Sigmoid colon (tissue), 7 donors: ENCODE results near the gene ASPG. TPM values are rescaled to one million over a fixed set of nuclear protein-coding genes. Genes with fewer than 3 reads are reported as not detected.

Experiments
- DNase-seq: peaks from one replicate; pipeline ENCODE4 v3.0.0-alpha.2; 2019
- H3K27ac ChIP-seq, 4 donors: fragments of 200-600 bp; sonication (generic); one replicate each; pipeline ENCODE4 v1.5.1; 2016 to 2019; ENCODE audit warnings: mild to moderate bottlenecking in 1 of 4
- H3K27me3 ChIP-seq, 3 donors: fragments of 200-600 bp; sonication (generic); one replicate each; pipeline ENCODE4 v1.5.1; 2019; ENCODE audit warnings: mild to moderate bottlenecking in 1 of 3
- H3K36me3 ChIP-seq, 4 donors: fragments of 200-600 bp; sonication (generic); one replicate each; pipeline ENCODE4 v1.5.1; 2016 to 2019
- H3K4me1 ChIP-seq, 4 donors: fragments of 200-600 bp; sonication (generic); one replicate each; pipeline ENCODE4 v1.5.1; 2017 to 2019
- H3K4me3 ChIP-seq, 4 donors: fragments of 200-600 bp; sonication (generic); one replicate each; pipeline ENCODE4 v1.5.1; 2017 to 2019; ENCODE audit warnings: mild to moderate bottlenecking in 2 of 4, moderate library complexity in 1 of 4
- H3K9me3 ChIP-seq, 4 donors: fragments of 200-600 bp in 3 of 4; sonication (generic) in 3 of 4; one replicate each; pipeline versions ENCODE4 v1.5.1 to v1.6.1; 2013 to 2019
- CTCF ChIP-seq, 4 experiments: fragments of 450-650 bp in 3 of 4; fragments of 200-600 bp in 1 of 4; IDR thresholded peaks; one replicate each; pipeline ENCODE4 v1.5.1; 2016 to 2019; ENCODE audit warnings: antibody characterized with exemption in 4 of 4, mild to moderate bottlenecking in 3 of 4, moderate library complexity in 2 of 4
- EP300 ChIP-seq, 4 donors: sonication (generic); formaldehyde crosslinking; IDR thresholded peaks; one replicate each; pipeline ENCODE4 v1.6.1; 2017; ENCODE audit warnings: antibody characterized with exemption in 4 of 4
- POLR2A ChIP-seq, 2 donors: fragments of 450-650 bp; IDR thresholded peaks; one replicate each; pipeline ENCODE4 v1.6.1; 2016; ENCODE audit warnings: antibody characterized with exemption in 2 of 2, mild to moderate bottlenecking in 2 of 2, moderate library complexity in 2 of 2
- POLR2AphosphoS5 ChIP-seq, 4 donors: sonication (generic); formaldehyde crosslinking; IDR thresholded peaks; one replicate each; pipeline ENCODE4 v1.6.1; 2017; ENCODE audit warnings: antibody characterized with exemption in 4 of 4
- WGBS, 2 donors: extraction: QIAGEN DNeasy Blood & Tissue Kit; methylation state at CpG; one replicate each; pipeline ENCODE4 v1.1.7; 2013; 5-methylcytosine and 5-hydroxymethylcytosine counted together
- intact Hi-C: fragments of 100-400 bp; cut with DNase I; formaldehyde crosslinking; loops from one replicate; pipeline ENCODE4 v1.15.1; 2023
- polyA plus RNA-seq, 3 donors: library from polyadenylated mRNA; stranded (reverse); fragments of 200-250 nt; gene quantifications; one replicate each; pipeline ENCODE4 v1.2.3, GENCODE V29; 2013
- total RNA-seq, 4 donors: library from RNA; depleted of rRNA; stranded (reverse); fragments of >200 nt; gene quantifications; one replicate each; pipeline ENCODE4 v1.1.0, GENCODE V29; 2016
- donor health status: healthy with polysubstance abuse.
- donor health status: Bipolar disorder and iron deficiency.
- donor health status: healthy.

Gene ASPG
- total and polyA plus RNA-seq, 7 donors: 0.14 to 24.6 (median 3.5) TPM; not detected in 1

GRCh38 chr14:104073764-104074163 lies 11.7 kb upstream of the ASPG start:
- peaks cover 0 to 11% (median 0%) of the 10 kb centered on the region in 3 donors for H3K27me3 ChIP-seq
- no peak overlapping the region for H3K4me3 ChIP-seq
- peaks cover 0 to 6% (median 0%) of the 10 kb centered on the region in 4 donors for H3K4me1 ChIP-seq
- no peak overlapping the region for H3K27ac ChIP-seq
- no peak for DNase-seq
- no peak for TF ChIP-seq POLR2AphosphoS5 (IDR thresholded peaks at IDR 0.05)
- no peak for TF ChIP-seq CTCF (IDR thresholded peaks at IDR 0.05)
- no peak for TF ChIP-seq POLR2A (IDR thresholded peaks at IDR 0.05)
- TF ChIP-seq EP300 (IDR thresholded peaks at IDR 0.05): no peak
- WGBS, 2 donors: 70 to 85% methylated on average over 4 of the region's 4 CpGs
- intact Hi-C loops: no loop called here
- peaks cover 0 to 4% (median 2%) of the 10 kb centered on the region in 4 donors for H3K9me3 ChIP-seq
- no peaks in the 10 kb centered on the region for H3K36me3 ChIP-seq

- WGBS, 2 donors: 19 to 34% methylated on average over 6 of the region's 6 CpGs
- peaks cover 0 to 4% (median 2%) of the 10 kb centered on the region in 4 donors for H3K9me3 ChIP-seq
- no peaks in the 10 kb centered on the region for H3K36me3 ChIP-seq
- DNase-seq: no peak
- no peak overlapping the region for H3K27ac ChIP-seq
- H3K27me3 ChIP-seq: peaks cover 0 to 7% (median 0%) of the 10 kb centered on the region in 3 donors
- intact Hi-C loops: loop anchor here (5.0 kb wide), 1 partner anchor 567 kb away; no protein-coding TSS in a partner anchor
- TF ChIP-seq POLR2A (IDR thresholded peaks at IDR 0.05) (no peak), CTCF (IDR thresholded peaks at IDR 0.05) (no peak), POLR2AphosphoS5 (IDR thresholded peaks at IDR 0.05) (no peak), EP300 (IDR thresholded peaks at IDR 0.05) (no peak)
- H3K4me3 ChIP-seq: no peak overlapping the region
- H3K4me1 ChIP-seq: peaks cover 0 to 6% (median 0%) of the 10 kb centered on the region in 4 donors
Observed at GRCh38 chr14:104075530-104076151, 9.9 kb upstream of the ASPG start.

- Histone ChIP-seq H3K4me3 (no peak overlapping the region), H3K27ac (no peak overlapping the region), H3K27me3 (peaks cover 0 to 5% (median 0%) of the 10 kb centered on the region in 3 donors), H3K36me3 (no peaks in the 10 kb centered on the region), H3K9me3 (peaks cover 0 to 4% (median 2%) of the 10 kb centered on the region in 4 donors), H3K4me1 (peaks cover 0 to 6% (median 0%) of the 10 kb centered on the region in 4 donors)
- TF ChIP-seq POLR2AphosphoS5 (IDR thresholded peaks at IDR 0.05): no peak
- no peak for TF ChIP-seq POLR2A (IDR thresholded peaks at IDR 0.05)
- TF ChIP-seq EP300 (IDR thresholded peaks at IDR 0.05): no peak
- no peak for TF ChIP-seq CTCF (IDR thresholded peaks at IDR 0.05)
- no peak for DNase-seq
- WGBS, 2 donors: 55 to 69% methylated on average over 5 of the region's 5 CpGs
- intact Hi-C loops: loop anchor here (5.0 kb wide), 1 partner anchor 566 kb away; no protein-coding TSS in a partner anchor
Observed at GRCh38 chr14:104076743-104077142, 8.8 kb upstream of the ASPG start.

GRCh38 chr14:104078031-104078455 lies 7.5 kb upstream of the ASPG start:
- TF ChIP-seq EP300 (IDR thresholded peaks at IDR 0.05) (no peak), CTCF (IDR thresholded peaks at IDR 0.05) (peak; percentile 92 to 99 (median 98)), POLR2AphosphoS5 (IDR thresholded peaks at IDR 0.05) (no peak)
- intact Hi-C loops: loop anchor here (2.0 to 5.0 kb wide), 2 partner anchors 487 to 564 kb away; no protein-coding TSS in a partner anchor
- H3K4me3 ChIP-seq: no peak overlapping the region
- peaks cover 0 to 10% (median 0%) of the 10 kb centered on the region in 3 donors for H3K27me3 ChIP-seq
- H3K4me1 ChIP-seq: peaks cover 0 to 6% (median 0%) of the 10 kb centered on the region in 4 donors
- peaks cover 0 to 4% (median 2%) of the 10 kb centered on the region in 4 donors for H3K9me3 ChIP-seq
- H3K36me3 ChIP-seq: no peaks in the 10 kb centered on the region
- WGBS, 2 donors: 1% methylated on average over 7 of the region's 7 CpGs
- peak; percentile 89 for DNase-seq
- no peak overlapping the region for H3K27ac ChIP-seq
